Effector memory CD8-positive, alpha-beta T cell (primary cell): ENCODE measurements around the gene PHACTR3.
"Not testable (repeated sequence)": the region's sequence is repeated elsewhere in the genome, so short reads cannot be mapped to it uniquely, and the experiment has no call there.

Source experiments
- ATAC-seq: fragments of 150-1000 bp; cut with Tn5 transposase; replicated peaks from 2 replicates; pipeline ENCODE4 v1.10.0; 2021; ENCODE audit warnings: mild to moderate bottlenecking, moderate library complexity
- DNase-seq, 3 experiments: peaks; one replicate each; pipeline ENCODE4 v3.0.0; 2021
- H3K27ac Mint-ChIP-seq, 2 donors: one replicate each; pipeline ENCODE4 v1.8.0; 2022; ENCODE audit warnings: mild to moderate bottlenecking in 2 of 2, mixed read lengths in 2 of 2, moderate library complexity in 2 of 2
- H3K27me3 Mint-ChIP-seq, 2 donors: one replicate each; pipeline ENCODE4 v1.8.0; 2022; ENCODE audit warnings: mixed read lengths in 2 of 2
- H3K36me3 Mint-ChIP-seq: one replicate; pipeline ENCODE4 v1.8.0; 2022; ENCODE audit warnings: mild to moderate bottlenecking, moderate library complexity, mixed read lengths; ENCODE audit not compliant: insufficient read depth
- H3K4me1 Mint-ChIP-seq, 2 donors: one replicate each; pipeline ENCODE4 v1.8.0; 2022; ENCODE audit warnings: low read depth in 2 of 2, mixed read lengths in 2 of 2
- H3K4me3 Mint-ChIP-seq, 2 donors: one replicate each; pipeline ENCODE4 v1.8.0; 2022; ENCODE audit warnings: mild to moderate bottlenecking in 2 of 2, mixed read lengths in 2 of 2, moderate library complexity in 2 of 2
- H3K9me3 Mint-ChIP-seq, 2 donors: one replicate each; pipeline ENCODE4 v1.8.0; 2022; ENCODE audit warnings: mixed read lengths in 2 of 2

The PHACTR3 gene

GRCh38 chr20:59890035-59890434, 285.7 kb downstream of the PHACTR3 start:
- DNase-seq, H3K4me3 Mint-ChIP-seq, H3K27ac Mint-ChIP-seq, H3K9me3 Mint-ChIP-seq, H3K4me1 Mint-ChIP-seq, ATAC-seq, H3K36me3 Mint-ChIP-seq, H3K27me3 Mint-ChIP-seq: not testable (repeated sequence)

GRCh38 chr20:59891581-59891980, 287.2 kb downstream of the PHACTR3 start:
- H3K4me1 Mint-ChIP-seq: no peaks in the 10 kb centered on the region
- DNase-seq (no peak), ATAC-seq (no peak)
- no peaks in the 10 kb centered on the region for H3K9me3 Mint-ChIP-seq
- no peaks in the 10 kb centered on the region for H3K36me3 Mint-ChIP-seq
- H3K27ac Mint-ChIP-seq: peak overlapping the region in 1 of 2 donors; percentile 6
- H3K27me3 Mint-ChIP-seq: no peaks in the 10 kb centered on the region
- no peak overlapping the region for H3K4me3 Mint-ChIP-seq

DNA sequence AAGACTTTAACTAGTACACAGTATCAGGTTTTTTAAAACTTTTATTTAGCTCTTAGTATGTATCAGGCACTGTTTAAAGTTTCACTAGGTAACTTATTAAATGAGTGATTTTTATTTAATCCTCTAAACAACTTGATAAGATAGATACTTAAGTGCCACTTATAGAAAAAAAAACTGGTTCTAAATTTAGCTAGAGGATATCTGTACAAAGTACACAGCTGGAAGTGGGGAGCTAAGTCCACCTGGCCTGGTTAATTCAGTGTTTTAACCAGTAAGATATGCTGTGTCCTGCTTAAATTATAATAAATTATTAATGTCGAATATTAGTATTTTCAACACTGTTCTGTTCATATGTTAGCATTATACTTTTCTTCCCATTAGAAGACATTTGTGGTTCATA, 291.6 kb downstream of the PHACTR3 start:
- Mint-ChIP-seq H3K27ac (no peak overlapping the region), H3K4me3 (no peak overlapping the region), H3K9me3 (no peaks in the 10 kb centered on the region), H3K27me3 (no peaks in the 10 kb centered on the region), H3K4me1 (no peaks in the 10 kb centered on the region), H3K36me3 (no peaks in the 10 kb centered on the region)
- DNase-seq (no peak), ATAC-seq (no peak)
